GM12878 (cell line): ENCODE data around the gene GPR61. TPM values are rescaled to one million over a fixed set of nuclear protein-coding genes. Genes with fewer than 3 reads are reported as not detected.

Experiments used
- ATAC-seq: fragments of 200-7000 bp; cut with Tn5 transposase; 3 replicates; pipeline ENCODE4 v1.9.1; 2020; ENCODE audit warnings: mild to moderate bottlenecking, moderate library complexity
- BruUV-seq: library from RNA; stranded (reverse); fragments of 400-500 nt; replicated peaks from 2 replicates; lab custom pipeline; 2021; lab: Mats Ljungman, UMichigan
- CTCF ChIA-PET: fragments of 300-600 bp; sonication (Branson Sonifier 250); formaldehyde crosslinking; extraction: SDS; loops from one replicate; lab custom pipeline; 2021; ENCODE audit warnings: inconsistent platforms; lab: Yijun Ruan, JAX
- POLR2A ChIA-PET: fragments of 350-600 bp; formaldehyde crosslinking; extraction: SDS; loops from one replicate; lab custom pipeline; 2021; ENCODE audit warnings: inconsistent platforms; lab: Charles Lee
- RAD21 ChIA-PET: fragments of 300-600 bp; sonication (Branson Sonifier 250); formaldehyde crosslinking; loops from one replicate; lab custom pipeline; 2023; ENCODE audit warnings: antibody characterized with exemption; ENCODE audit not compliant: unreplicated experiment; lab: Charles Lee
- SMC1A ChIA-PET: fragments of 300-600 bp; sonication (Branson Sonifier 250); formaldehyde crosslinking; loops from one replicate; lab custom pipeline; 2023; ENCODE audit not compliant: unreplicated experiment, uncharacterized antibody; lab: Charles Lee
- DNase-seq: peaks from one replicate; pipeline ENCODE4 v3.0.0-alpha.2; 2011; ENCODE audit warnings: low read depth, low spot score
- FAIRE-seq: peaks from 3 replicates; lab custom pipeline; 2011; peaks lifted over from hg19 to GRCh38; lab: Jason Lieb, UNC
- H2AFZ ChIP-seq: 2 replicates; pipeline ENCODE4 v1.6.0; 2011; ENCODE audit warnings: low read depth, low read length, control low read depth; ENCODE audit not compliant: control insufficient read depth
- H3K27ac ChIP-seq: 2 replicates; pipeline ENCODE4 v1.5.1; 2011; ENCODE audit warnings: control low read depth; ENCODE audit not compliant: control insufficient read depth, insufficient read depth
- H3K27me3 ChIP-seq, 2 experiments: replicated peaks in 1 of 2; 2 replicates each; pipeline versions ENCODE4 v1.6.0 to v1.6.1; 2011; ENCODE audit warnings: low read length in 1 of 2; ENCODE audit not compliant: control insufficient read depth in 2 of 2, insufficient read depth in 2 of 2
- H3K36me3 ChIP-seq, 2 experiments: 2 replicates each; pipeline ENCODE4 v1.5.1; 2011; ENCODE audit warnings: low read length in 1 of 2; ENCODE audit not compliant: control insufficient read depth in 2 of 2, insufficient read depth in 2 of 2
- H3K4me1 ChIP-seq: 2 replicates; pipeline ENCODE4 v1.6.1; 2011; ENCODE audit warnings: mild to moderate bottlenecking, low read length, moderate library complexity, mixed read lengths; ENCODE audit not compliant: control insufficient read depth, insufficient read depth
- H3K4me2 ChIP-seq: 2 replicates; pipeline ENCODE4 v1.6.0; 2011; ENCODE audit warnings: control low read depth; ENCODE audit not compliant: control insufficient read depth, insufficient read depth
- H3K4me3 ChIP-seq: fragments of 200-600 bp; sonication (generic); 2 replicates; pipeline ENCODE4 v1.5.1; 2016
- H3K79me2 ChIP-seq: 2 replicates; pipeline ENCODE4 v1.6.0; 2011; ENCODE audit warnings: low read length; ENCODE audit not compliant: control insufficient read depth, insufficient read depth
- H3K9ac ChIP-seq: 2 replicates; pipeline ENCODE4 v1.8.0; 2011; ENCODE audit warnings: low read length, control low read depth, mixed read lengths; ENCODE audit not compliant: control insufficient read depth, insufficient read depth
- H3K9me3 ChIP-seq: replicated peaks from 3 replicates; pipeline ENCODE4 v1.5.1; 2011; ENCODE audit warnings: mild to moderate bottlenecking, low read length; ENCODE audit not compliant: control insufficient read depth, insufficient read depth
- H4K20me1 ChIP-seq: 2 replicates; pipeline ENCODE4 v1.6.0; 2011; ENCODE audit not compliant: control insufficient read depth, insufficient read depth
- CBFB ChIP-seq: IDR thresholded peaks from 2 replicates; pipeline ENCODE4 v1.6.1; 2016; ENCODE audit warnings: antibody characterized with exemption, low read depth
- CREB1 ChIP-seq: IDR thresholded peaks from 2 replicates; pipeline ENCODE4 v1.6.1; 2012; ENCODE audit warnings: low read depth, mild to moderate bottlenecking, inconsistent platforms
- DPF2 ChIP-seq: fragments of 450-650 bp; IDR thresholded peaks from 2 replicates; pipeline ENCODE4 v1.6.1; 2017; ENCODE audit warnings: mild to moderate bottlenecking
- GABPA ChIP-seq: IDR thresholded peaks from 2 replicates; pipeline ENCODE4 v1.6.1; 2014; ENCODE audit warnings: antibody characterized with exemption, low read depth, mild to moderate bottlenecking, inconsistent platforms
- HDGF ChIP-seq: fragments of 450-650 bp; IDR thresholded peaks from 2 replicates; pipeline ENCODE4 v1.6.1; 2016; ENCODE audit warnings: antibody characterized with exemption
- NBN ChIP-seq: fragments of 450-650 bp; IDR thresholded peaks from 2 replicates; pipeline ENCODE4 v1.6.1; 2016
- NR2C1 ChIP-seq: fragments of 450-650 bp; IDR thresholded peaks from 2 replicates; pipeline ENCODE4 v1.6.1; 2017; ENCODE audit warnings: antibody characterized with exemption, mild to moderate bottlenecking, moderate library complexity
- PBX3 ChIP-seq: IDR thresholded peaks from 2 replicates; pipeline ENCODE4 v1.6.1; 2011; ENCODE audit warnings: mild to moderate bottlenecking, low read depth, low read length, moderate library complexity; ENCODE audit not compliant: insufficient replicate concordance
- PRDM15 ChIP-seq: fragments of 450-650 bp; formaldehyde crosslinking; IDR thresholded peaks from 2 replicates; pipeline ENCODE4 v1.4.0; 2020; ENCODE audit warnings: mild to moderate bottlenecking, moderate library complexity
- RFX5 ChIP-seq: IDR thresholded peaks from 2 replicates; pipeline ENCODE4 v1.6.1; 2011; ENCODE audit warnings: low read depth, low read length, improper control_type of control experiment
- SMARCA5 ChIP-seq: fragments of 450-650 bp; IDR thresholded peaks from 2 replicates; pipeline ENCODE4 v1.6.1; 2017; ENCODE audit warnings: mild to moderate bottlenecking
- SREBF1 ChIP-seq: IDR thresholded peaks from 2 replicates; pipeline ENCODE4 v1.6.1; 2012; ENCODE audit warnings: mild to moderate bottlenecking, low read length
- STAT3 ChIP-seq: IDR thresholded peaks from 2 replicates; pipeline ENCODE4 v1.6.1; 2011; ENCODE audit warnings: low read depth, low read length, improper control_type of control experiment
- ZBED1 ChIP-seq: IDR thresholded peaks from 2 replicates; pipeline ENCODE4 v1.6.1; 2016; ENCODE audit warnings: borderline replicate concordance
- ZNF24 ChIP-seq: fragments of 450-650 bp; IDR thresholded peaks from 2 replicates; pipeline ENCODE4 v1.6.1; 2017; ENCODE audit warnings: antibody characterized with exemption, mild to moderate bottlenecking
- WGBS: methylation state at CpG from one replicate; pipeline ENCODE4 v1.1.6; 2016; ENCODE audit warnings: low lambda C conversion rate; ENCODE audit not compliant: insufficient replicate concordance, insufficient coverage; ENCODE audit errors: missing lambda C conversion rate; 5-methylcytosine and 5-hydroxymethylcytosine counted together
- in situ Hi-C: fragments of 300-500 bp; cut with MboI; formaldehyde crosslinking; loops from 9 replicates; pipeline ENCODE4 v1.14.3; 2018; ENCODE audit warnings: mixed read lengths
- intact Hi-C: fragments of 100-400 bp; cut with micrococcal nuclease; formaldehyde crosslinking; loops from one replicate; pipeline ENCODE4 v1.14.2; 2022; ENCODE audit not compliant: unreplicated experiment
- polyA plus RNA-seq, 11 experiments: library from polyadenylated mRNA; depleted of rRNA in 4 of 11; unstranded in 6 of 11; stranded (reverse) in 5 of 11; fragments of >200 nt; fragmentation: Nextera tagmentation in 4 of 11; fragmentation: Illumina TruSeq in 1 of 11; extraction: Ambion mirVana in 4 of 11; extraction: Trizol in 1 of 11; gene quantifications; 1 replicate in 1 of 11; 2 replicates in 10 of 11; pipeline versions ENCODE4 v1.2.1 to v1.2.3, GENCODE V29; 2011 to 2016; ENCODE audit warnings: inconsistent platforms in 2 of 11, missing spikeins in 2 of 11, low read depth in 1 of 11
- total RNA-seq, 4 experiments: library from RNA; depleted of rRNA in 3 of 4; stranded (reverse); fragments of >200 nt in 3 of 4; fragmentation: Illumina TruSeq in 1 of 4; extraction: Trizol in 1 of 4; gene quantifications; 2 replicates each; pipeline versions ENCODE4 v1.2.1 to v1.2.3, GENCODE V29; 2013 to 2021

GPR61 gene
- total and polyA plus RNA-seq, 10 of the 15 experiments (the other 5 are each of a cell fraction or from before 2014, with no cell fraction given), result 0.19 to 1.1 (median 0.35) TPM; not detected in 2

- RAD21 ChIA-PET, result interaction anchor here (1.0 kb wide), 1 partner anchor 67 kb away, joined by 4 read pairs; no protein-coding TSS in a partner anchor
- DNase-seq (no peak), ATAC-seq (no peak), FAIRE-seq (no peak)
- 72% methylated on average over 2 of the region's 2 CpGs for WGBS
- intact Hi-C loops, result no loop called here
- no peak overlapping the region for H3K4me2 ChIP-seq
- H3K9ac ChIP-seq, result no peak overlapping the region
- no peaks in the 10 kb centered on the region for H3K9me3 ChIP-seq
- POLR2A ChIA-PET, result interaction anchor here (0.6 to 0.7 kb wide), 2 partner anchors 25 to 113 kb away, joined by 3 to 4 read pairs; partner anchors contain the start of gene GNAI3
- no peaks in the 10 kb centered on the region for H3K4me1 ChIP-seq
- no peak overlapping the region for H3K4me3 ChIP-seq
- in situ Hi-C loops, result no loop called here
- no peaks in the 10 kb centered on the region for H4K20me1 ChIP-seq
- CTCF ChIA-PET, result interaction anchor here (0.6 to 0.9 kb wide), 2 partner anchors 24 to 472 kb away, joined by 3 read pairs; no protein-coding TSS in a partner anchor
- no peak overlapping the region for H2AFZ ChIP-seq
- peaks cover 30% of the 10 kb centered on the region for H3K79me2 ChIP-seq
- TF ChIP-seq NBN (no peak), PBX3 (no peak), SREBF1 (no peak), ZNF24 (no peak)
- no TSS peak for BruUV-seq
- no peaks in the 10 kb centered on the region for H3K27me3 ChIP-seq
- H3K36me3 ChIP-seq, result no peaks in the 10 kb centered on the region; a peak in 1 of 4 replicates
- SMC1A ChIA-PET, result interaction anchor here (1.5 to 2.4 kb wide), 2 partner anchors 22 to 25 kb away, joined by 3 to 17 read pairs; partner anchors contain the start of gene GNAI3
- no peak overlapping the region for H3K27ac ChIP-seq
Measured at GRCh38 chr1:109573785-109574184, 34.1 kb downstream of the GPR61 start.

- no peak for DNase-seq
- BruUV-seq, result no TSS peak
- no peak for ATAC-seq
- Histone ChIP-seq H3K4me3 (no peak overlapping the region), H3K4me1 (no peaks in the 10 kb centered on the region), H4K20me1 (no peaks in the 10 kb centered on the region), H3K27me3 (no peaks in the 10 kb centered on the region), H3K36me3 (peaks cover 0 to 12% of the 10 kb centered on the region in 2 experiments; a peak in 3 of 4 replicates), H2AFZ (no peak overlapping the region), H3K9me3 (no peaks in the 10 kb centered on the region), H3K9ac (no peak overlapping the region), H3K4me2 (no peak overlapping the region), H3K27ac (no peak overlapping the region), H3K79me2 (no peaks in the 10 kb centered on the region; the same call in 1 of the 2 replicates)
- WGBS, result 98% methylated on average over 3 of the region's 3 CpGs
- in situ Hi-C loops (no loop called here), intact Hi-C loops (no loop called here)
- POLR2A ChIA-PET, result no interaction called here
- CTCF ChIA-PET, result interaction anchor here (0.7 to 1.2 kb wide), 6 partner anchors 18 to 170 kb away, joined by 3 to 4 read pairs (median 3); no protein-coding TSS in a partner anchor
- RAD21 ChIA-PET, result no interaction called here
- no peak for FAIRE-seq
- SMC1A ChIA-PET, result interaction anchor here (0.8 kb wide), 1 partner anchor 8 kb away, joined by 3 read pairs; no protein-coding TSS in a partner anchor
- TF ChIP-seq CBFB, result no peak
- no peak for TF ChIP-seq CREB1
- no peak for TF ChIP-seq STAT3
- TF ChIP-seq SMARCA5, result no peak
- TF ChIP-seq DPF2, result no peak
- TF ChIP-seq NR2C1, result no peak
- no peak for TF ChIP-seq PRDM15
- TF ChIP-seq ZBED1, result no peak
- TF ChIP-seq HDGF, result no peak
- no peak for TF ChIP-seq RFX5
- TF ChIP-seq GABPA, result no peak
Measured at GRCh38 chr1:109578947-109579443, 39.3 kb downstream of the GPR61 start.
